GM21717 (cell line): ENCODE results near the gene SLC24A3.
"Not testable (repeated sequence)": the region's sequence is repeated elsewhere in the genome, so short reads cannot be mapped to it uniquely, and the experiment has no call there.

Experiments used
- ATAC-seq: cut with Tn5 transposase; IDR thresholded peaks from one replicate; pipeline ENCODE4 v1.9.1; 2021; ENCODE audit warnings: mild to moderate bottlenecking, moderate library complexity; ENCODE audit not compliant: unreplicated experiment

Gene SLC24A3

DNA sequence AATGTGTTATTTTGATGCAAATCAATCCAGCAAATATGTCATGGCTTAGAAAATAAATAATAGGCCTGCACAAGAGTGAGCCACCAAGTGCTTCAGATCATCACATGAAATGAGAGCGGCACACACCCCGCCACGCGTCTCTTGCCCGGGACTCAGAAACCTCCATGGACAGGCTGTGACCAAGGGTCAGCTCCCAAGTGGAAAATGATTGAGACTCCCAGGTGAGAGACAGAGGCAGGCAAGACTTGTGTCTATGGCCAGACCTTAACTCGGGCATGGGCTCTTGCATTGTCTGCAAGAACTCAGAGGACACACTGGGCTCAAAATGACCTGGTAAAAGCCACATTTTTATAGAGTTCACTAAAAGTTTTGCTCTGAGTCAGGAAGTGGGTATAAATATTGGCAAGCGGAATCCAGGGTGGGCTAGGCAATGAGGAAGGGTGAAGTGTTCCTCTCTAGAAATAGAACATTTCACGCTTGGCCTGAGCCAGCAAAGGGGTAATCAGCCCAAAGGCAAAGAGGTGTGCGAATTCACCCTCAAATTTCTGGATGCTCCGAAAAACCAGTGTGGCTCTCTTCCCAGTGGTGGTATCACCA, 514.9 kb downstream of the SLC24A3 start:
- ATAC-seq = no peak

DNA sequence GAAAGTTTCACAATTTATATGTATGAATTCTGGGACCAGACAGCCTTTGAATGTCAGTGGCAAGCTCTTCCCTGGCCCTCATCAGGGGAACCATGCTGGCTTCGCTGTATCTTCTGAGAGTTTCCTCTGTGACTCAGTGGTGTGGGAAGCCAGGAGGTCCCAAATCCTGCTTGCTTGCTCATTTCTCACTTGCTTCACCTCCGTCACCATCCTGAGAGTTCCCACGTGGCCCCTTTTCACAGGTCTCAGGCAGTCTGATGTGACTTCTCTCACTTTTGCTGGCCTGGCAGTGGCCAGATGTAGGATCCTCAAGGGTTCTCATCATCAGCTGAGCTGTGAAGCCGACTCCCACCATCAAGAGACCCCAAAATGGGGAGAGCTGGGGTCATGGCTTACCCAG, 517.2 kb downstream of the SLC24A3 start:
- no peak for ATAC-seq

DNA sequence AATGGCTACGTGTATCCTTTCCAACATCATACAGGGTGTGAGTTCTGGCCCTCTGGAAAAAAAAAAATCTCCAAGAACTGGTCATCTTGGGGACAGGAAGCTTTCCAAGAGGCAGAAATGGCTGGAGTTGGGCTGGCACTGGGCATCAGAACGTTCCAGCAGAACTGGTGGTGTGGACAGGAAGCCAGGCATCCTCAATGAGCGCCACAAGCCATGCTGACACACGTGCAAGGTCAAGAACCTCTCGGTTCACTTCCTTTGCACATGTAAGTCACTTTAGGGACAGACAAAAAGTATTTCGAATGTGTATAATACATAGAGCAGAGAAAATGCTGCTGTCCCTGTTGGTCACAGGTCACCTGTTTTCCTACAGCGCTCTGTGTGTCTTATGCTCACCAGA, 518.3 kb downstream of the SLC24A3 start:
- no peak for ATAC-seq

DNA sequence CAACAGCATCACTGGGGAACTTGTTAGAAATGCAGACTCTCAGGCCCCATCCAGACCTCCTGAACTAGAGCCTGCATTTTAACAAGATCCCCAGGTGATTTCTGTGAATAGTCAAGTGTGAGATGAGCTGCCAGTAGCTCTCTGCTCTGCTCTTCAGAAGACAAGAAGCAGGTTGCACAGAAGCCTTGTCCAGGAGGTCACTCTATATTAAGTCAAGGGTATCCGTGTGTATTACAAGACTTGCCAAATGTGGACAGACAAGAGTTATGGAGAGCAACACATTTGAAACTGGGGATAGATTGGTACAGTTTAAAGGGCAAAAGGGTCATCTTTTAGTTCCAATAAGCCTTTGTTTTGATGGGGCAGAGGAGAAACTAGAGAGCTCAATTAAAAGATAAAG, 522.4 kb downstream of the SLC24A3 start:
- ATAC-seq = no peak

GRCh38 chr20:19735446-19735845, 523.0 kb downstream of the SLC24A3 start:
- ATAC-seq = no peak

- no peak for ATAC-seq
Observed at GRCh38 chr20:19737025-19737424, 524.6 kb downstream of the SLC24A3 start.

- ATAC-seq = no peak
Observed at GRCh38 chr20:19738951-19739350, 526.5 kb downstream of the SLC24A3 start.

GRCh38 chr20:19739351-19739750, 526.9 kb downstream of the SLC24A3 start:
- no peak for ATAC-seq

GRCh38 chr20:19740512-19740911, 528.1 kb downstream of the SLC24A3 start:
- ATAC-seq = no peak

GRCh38 chr20:19741924-19742323, 529.5 kb downstream of the SLC24A3 start:
- ATAC-seq = no peak

DNA sequence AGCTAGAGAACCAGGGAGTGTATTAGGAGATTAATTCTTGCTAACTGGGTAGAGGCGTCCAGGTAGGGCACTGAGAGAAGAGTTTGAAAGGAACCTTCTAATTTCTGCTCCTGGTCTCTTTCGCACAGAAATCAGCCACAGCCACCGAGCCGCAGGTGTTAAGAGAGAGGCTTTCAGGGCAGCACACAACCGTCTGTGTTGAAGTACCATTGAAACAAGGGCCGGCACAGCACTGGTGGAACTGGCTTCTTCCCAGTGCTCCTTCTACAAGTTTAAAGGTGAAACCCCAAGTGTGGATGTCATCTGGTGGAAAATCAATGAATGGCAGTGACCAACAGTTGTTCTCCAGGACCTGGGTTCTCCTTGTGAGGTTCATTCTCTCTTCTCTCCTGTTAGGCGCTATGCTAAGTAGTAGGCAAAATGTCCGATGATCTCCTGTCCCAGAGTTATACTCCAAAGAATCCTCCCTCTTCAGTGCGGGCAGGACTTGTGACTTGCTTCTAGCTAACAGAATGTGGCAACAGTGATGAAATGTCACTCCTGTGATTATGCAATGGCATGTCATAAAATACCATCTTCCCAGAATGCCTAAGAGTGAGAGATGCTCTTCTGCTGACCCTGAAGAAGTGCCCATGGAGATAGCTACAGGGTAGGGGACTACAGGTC, 530.7 kb downstream of the SLC24A3 start:
- no peak for ATAC-seq

DNA sequence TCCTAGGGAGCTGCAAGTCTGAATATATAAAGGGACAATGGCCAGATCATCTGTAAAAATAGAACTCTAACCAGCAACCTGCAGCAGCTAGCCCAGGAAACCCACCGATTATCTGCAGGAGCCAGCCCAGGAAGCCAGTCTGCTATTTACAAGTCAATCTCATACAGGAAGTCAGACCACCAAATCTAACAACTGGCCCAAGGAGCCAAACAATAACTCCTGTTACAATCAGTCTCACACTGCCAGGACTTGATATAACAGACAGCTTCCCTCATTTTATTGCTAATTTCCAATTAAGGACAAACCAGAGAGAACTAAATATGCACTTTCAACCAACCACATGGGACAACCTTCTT, 531.2 kb downstream of the SLC24A3 start:
- no peak for ATAC-seq

DNA sequence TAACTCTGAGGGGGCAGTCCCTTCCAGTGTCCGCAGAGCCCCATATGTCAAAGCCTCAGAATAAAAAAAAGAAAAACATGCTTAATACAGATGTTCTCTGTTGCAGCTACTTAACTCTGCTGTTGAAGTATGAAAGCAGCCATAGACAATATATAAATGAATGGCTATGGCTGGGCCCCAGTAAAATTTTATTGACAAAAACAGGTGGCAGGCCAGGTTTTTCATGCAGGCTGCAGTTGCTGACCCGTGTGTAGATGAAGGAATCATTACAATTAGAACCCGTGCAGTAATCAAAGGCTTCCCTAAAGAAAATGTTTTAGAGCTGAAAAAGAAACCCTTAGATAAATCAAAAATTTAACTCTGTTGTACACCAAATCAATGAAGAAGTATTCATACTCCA, 532.7 kb downstream of the SLC24A3 start:
- ATAC-seq = no peak

GRCh38 chr20:19745584-19745983, 533.1 kb downstream of the SLC24A3 start:
- ATAC-seq = no peak

DNA sequence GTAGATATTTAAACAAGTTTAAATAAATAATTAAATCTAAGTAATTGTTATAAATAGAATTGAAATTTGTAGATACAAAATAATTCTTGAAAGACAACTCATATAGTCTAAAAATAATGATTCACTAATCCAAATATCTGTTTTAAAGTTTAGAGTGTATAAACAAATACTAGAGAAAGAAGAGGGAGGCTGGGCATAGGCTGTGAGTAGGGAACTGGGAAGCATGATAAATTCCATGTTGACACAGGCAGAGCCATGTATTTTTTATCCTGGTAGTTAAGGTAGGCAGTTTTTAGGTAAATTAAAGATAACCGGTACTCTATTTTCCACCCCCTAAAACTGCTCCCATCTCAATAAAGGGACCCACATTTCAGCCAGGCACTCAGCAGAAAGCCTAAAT, 534.0 kb downstream of the SLC24A3 start:
- ATAC-seq = no peak

DNA sequence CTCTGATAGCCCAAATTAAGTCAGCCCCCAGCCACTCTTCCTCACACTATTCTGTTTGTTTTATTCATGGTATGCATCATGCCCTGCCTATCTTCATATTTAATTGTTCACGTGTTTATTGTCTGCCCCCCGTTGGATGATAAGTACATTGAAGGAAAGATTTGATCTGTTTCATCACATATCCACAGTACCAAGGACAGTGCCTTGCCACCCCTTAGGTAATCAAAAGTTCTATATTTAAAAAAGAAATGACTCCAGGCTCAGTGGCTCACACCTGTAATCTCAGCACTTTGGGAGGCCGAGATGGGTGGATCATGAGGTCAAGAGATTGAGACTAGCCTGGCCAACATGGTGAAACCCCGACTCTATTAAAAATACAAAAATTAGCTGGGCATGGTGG, 535.5 kb downstream of the SLC24A3 start:
- no peak for ATAC-seq

- ATAC-seq = no peak
Observed at GRCh38 chr20:19748681-19749080, 536.2 kb downstream of the SLC24A3 start.

- no peak for ATAC-seq
Observed at GRCh38 chr20:19749618-19750071, 537.2 kb downstream of the SLC24A3 start.

DNA sequence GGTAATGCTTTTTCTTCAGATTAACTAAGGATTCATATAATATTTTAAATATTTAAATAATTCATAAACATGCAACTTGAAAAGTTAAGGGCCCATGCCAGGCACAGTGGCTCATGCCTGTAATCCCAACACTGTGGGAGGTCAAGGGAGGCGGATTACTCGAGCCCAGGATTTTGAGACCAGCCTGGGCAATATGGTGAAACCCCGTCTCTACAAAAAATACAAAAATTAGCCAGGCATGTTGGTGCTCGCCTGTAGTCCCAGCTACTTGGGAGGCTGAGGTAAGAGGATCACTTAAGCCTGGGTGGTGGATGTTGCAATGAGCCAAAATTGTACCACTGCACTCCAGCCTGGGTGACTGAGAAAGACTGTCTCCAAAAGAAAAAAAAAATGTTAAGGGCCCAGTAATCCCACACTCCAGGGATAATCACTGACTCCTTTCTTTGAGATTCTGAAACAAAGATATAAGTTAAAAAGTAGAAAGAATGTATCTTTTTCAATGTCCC, 537.7 kb downstream of the SLC24A3 start:
- ATAC-seq = no peak

- no peak for ATAC-seq
Observed at GRCh38 chr20:19750907-19751636, 538.6 kb downstream of the SLC24A3 start.

DNA sequence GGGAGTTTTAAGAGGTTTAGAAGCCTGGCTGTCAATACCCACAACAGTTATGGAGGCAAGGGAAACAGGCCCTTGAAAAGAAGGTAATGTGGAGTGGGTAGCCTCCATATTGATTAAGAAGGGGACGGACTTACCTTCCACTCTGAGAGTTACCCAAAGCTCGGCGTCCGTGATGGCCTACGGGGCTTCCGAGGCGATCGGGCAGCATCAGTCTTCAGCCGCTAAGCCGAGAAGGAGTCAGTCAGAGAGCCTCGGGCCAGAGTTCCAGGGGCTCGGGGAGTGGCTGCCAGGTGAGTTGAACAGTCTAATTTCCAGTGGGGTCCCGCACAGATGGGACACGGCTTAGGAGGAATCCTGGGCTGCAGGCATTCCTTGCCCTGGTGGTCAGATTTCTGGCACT, 541.8 kb downstream of the SLC24A3 start:
- ATAC-seq = not testable (repeated sequence)
